Urothelium cell line (cell line): ENCODE measurements around the gene PRRT4.

Source experiments
- DNase-seq: peaks from one replicate; pipeline ENCODE4 v3.0.0; 2011; ENCODE audit warnings: low spot score, mixed read lengths
- FAIRE-seq: peaks from 2 replicates; lab custom pipeline; 2011; peaks lifted over from hg19 to GRCh38; lab: Jason Lieb, UNC

Gene PRRT4

DNA sequence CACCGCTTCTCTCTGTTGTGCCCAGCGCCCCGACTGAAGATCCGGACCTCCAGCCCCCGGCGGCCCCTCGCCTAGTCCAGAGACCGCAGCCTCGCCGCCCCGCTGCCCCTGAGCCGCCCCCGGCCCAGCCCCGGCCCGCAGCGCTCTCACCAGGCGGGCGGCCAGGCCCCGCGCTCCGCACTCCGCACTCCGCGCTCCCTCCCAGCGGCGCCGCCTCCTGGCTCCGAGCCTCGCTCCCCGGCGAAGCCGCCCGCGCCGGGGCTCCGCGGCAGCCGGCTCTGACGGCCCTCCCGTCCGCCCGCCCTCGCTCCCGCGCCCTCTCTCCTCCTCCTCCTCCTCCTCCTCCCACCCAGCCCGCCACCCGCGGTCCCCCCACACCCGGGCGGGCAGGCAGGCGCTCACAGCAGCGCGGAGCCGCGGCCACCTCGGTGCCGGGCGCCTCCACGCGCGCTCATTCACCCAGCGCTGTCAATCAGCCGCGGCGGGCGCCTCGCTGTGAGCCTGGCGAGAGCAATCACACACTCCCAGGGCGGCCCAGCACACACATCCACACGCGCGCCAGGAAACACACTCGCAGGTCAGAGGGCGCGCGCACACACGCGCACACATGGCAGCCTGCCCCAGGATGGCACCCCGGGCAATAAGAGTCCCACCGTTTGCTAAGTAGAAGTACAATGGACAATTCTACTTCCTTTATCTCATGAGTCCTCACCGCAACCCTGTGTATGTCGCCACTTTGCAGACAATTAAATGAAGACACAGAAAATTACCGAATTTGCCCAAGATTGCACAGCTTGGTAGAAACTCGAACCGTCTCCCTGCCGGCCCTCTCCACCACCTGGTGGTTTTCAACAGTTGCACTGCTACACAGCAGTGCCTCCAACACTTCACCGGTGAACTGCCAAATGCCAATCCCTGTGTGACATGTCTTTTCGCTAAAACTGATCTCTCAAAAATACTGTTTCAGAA is at the start of gene PRRT4:
TSS of gene PRRT4 (minus strand) at position 280 of the 969 bp plus-strand sequence.
- FAIRE-seq (peak; percentile 5), DNase-seq (peak; percentile 55)

DNA sequence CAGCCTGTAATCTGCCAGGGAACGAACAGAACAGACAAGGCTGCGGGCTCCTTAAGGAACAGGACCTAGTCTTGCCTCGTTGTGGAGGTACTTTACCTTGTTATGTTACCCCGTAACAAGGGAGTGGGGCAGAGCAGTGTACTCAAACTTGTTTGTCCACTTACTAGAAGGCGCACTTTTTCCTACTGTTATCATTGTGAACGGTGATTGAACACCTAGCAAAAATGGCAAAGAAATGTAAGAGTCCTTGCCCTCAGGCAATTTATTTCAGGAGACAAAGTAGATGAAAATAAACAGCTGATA is 48.9 kb upstream of the PRRT4 start:
- FAIRE-seq (no peak), DNase-seq (no peak)

DNA sequence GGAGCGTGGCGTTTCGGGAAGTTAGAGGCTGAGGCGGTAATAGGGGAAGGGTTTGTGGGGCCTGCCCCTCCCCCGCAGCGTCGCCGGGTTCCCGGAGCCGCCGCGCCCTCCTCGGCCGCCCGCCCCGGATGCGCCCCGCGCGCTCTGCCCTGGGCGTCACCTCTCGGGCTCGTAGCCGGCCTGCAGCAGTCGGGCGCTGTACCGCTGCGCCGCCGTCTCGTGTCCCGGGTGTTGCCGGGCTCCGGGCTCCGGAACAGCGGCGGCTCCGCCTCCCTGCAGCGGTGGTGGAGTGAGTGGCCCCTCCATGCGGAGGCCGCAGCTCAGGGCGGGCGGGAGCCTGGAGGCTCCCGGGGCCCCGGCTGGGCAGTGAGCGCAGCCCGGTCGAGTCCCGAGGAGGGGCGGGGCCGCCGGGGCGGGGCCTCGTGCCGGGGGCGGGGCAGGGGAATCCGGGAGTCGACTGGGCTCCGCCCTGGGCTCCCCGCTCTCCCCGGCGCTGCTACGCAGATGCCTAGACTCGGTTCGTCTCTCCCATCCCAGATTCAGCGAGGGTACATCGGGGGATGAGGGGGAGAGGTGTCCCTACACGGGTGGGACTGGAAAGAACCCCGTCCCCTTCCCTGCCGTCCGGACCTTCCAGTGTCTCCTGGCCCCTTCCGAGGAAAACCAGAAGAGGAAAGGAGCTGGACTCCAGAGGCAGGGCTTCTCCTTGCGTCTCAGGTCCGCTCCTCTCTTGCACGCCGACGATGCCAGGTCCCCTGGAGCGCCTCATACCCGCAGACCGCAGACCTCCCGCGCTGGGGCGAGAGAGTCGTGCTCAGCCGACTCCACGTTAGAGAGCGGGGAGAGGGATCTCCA is 48.3 kb upstream of the PRRT4 start, which contains the start of gene IMPDH1:
TSS of gene IMPDH1 (minus strand) at position 387 of the 855 bp plus-strand sequence. CDS start at position 306, 81 bp downstream.
- FAIRE-seq (no peak), DNase-seq (peak; percentile 94)

DNA sequence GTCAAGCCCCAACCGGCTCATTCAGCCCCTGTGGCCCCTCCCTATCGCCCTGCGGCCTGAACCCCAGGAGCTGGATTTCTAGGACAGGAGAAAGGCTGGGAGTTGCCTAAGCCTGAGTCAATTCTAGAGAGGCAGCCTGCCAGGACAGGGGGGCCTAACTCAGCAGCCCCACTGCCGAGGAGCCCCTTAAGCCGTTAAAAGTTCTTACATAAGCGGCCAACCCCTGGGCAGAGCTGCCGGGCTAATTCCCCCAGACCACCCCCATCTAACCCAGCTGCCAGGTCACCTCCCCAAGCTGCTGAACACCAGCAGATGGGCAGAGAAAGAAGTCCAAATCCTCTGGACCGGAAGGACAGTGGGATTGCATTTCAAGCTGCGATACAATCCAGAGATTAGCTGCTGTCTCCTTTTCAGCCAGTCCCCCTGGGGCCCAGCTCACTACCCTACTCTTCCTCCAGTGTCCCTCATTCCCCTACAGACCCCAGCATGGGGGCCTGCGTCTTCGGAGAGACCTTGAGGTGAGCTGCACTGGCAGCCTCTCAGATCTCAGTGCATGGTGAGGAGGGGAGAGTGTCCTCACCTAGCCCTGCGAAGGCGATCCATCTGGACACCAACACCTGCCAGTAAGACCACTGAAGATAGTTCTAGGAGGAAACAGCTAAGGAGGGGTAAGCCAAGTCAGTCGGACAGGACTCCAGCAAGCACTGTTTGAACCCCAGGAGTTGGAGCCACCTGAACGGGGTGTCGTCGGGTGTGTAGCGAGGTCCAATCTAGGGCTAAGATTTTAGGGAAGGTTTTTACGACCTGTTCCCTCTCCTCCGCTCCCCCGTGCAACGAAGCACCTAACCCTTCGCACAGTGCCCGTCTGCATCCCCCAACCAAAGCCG is 47.5 kb upstream of the PRRT4 start:
- DNase-seq (no peak), FAIRE-seq (no peak)

DNA sequence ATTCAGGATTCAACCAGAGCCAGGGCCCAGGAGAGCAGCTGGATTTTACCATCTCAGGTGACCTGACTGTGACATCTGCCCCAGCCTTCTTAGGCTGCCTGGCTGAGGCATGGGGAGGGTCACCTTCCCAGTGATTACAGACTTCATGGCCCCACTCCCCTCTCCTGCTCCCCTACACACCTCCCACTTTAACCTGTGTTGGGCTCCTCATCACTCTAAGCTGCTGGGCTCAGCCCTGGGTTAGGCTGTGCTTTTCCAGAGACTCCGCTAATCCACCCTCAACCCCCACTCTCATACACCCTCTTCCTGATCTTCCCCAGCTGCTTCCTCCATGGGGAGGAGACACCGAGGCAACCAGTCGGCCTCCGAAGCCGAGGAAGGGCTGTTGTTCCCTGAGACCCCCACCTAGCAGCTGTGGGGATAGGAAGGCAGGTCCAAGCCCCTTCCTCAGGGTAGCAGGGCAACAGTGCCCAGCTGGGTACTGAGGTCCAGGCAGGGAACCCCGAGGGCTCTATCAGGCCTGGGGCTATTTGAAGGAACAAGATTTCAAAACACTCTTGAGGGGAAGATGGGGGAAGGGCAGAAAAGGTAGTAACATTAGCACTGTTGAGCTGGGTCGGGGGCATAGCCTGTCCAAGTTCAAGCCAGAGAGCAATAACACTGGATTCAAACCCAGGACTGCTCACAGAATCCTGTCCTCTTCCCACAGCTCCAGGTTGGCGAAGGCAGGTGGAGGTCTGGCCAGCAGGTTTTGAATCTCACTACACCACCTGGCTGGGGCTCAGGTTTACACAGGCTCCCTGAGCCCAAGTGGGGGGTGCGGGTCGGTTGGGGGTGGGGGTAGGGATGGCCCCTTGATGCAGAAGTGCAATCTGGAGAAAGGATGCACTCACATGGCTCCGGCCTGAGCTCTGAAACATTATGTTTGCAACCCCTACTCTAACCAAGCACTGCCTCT is 46.5 kb upstream of the PRRT4 start:
- DNase-seq: no peak
- FAIRE-seq: no peak

DNA sequence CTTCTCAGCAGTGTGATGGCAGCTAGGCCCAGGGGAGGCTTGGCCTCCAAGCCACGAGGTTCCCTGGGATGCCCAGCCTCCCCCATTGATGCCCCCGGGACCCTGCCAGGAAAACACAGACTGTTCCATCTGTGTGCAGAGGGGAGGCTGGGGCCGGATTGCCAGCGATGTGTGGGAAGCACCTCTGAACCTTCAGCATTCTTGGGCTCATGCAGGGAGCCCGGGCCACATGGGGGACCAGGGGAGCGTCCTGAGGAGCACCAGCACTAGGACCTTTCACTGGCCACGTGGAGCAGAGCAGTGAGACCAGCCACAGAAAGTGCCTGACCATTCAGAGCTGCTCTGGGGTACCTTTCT is 45.7 kb upstream of the PRRT4 start:
- DNase-seq (no peak), FAIRE-seq (no peak)

DNA sequence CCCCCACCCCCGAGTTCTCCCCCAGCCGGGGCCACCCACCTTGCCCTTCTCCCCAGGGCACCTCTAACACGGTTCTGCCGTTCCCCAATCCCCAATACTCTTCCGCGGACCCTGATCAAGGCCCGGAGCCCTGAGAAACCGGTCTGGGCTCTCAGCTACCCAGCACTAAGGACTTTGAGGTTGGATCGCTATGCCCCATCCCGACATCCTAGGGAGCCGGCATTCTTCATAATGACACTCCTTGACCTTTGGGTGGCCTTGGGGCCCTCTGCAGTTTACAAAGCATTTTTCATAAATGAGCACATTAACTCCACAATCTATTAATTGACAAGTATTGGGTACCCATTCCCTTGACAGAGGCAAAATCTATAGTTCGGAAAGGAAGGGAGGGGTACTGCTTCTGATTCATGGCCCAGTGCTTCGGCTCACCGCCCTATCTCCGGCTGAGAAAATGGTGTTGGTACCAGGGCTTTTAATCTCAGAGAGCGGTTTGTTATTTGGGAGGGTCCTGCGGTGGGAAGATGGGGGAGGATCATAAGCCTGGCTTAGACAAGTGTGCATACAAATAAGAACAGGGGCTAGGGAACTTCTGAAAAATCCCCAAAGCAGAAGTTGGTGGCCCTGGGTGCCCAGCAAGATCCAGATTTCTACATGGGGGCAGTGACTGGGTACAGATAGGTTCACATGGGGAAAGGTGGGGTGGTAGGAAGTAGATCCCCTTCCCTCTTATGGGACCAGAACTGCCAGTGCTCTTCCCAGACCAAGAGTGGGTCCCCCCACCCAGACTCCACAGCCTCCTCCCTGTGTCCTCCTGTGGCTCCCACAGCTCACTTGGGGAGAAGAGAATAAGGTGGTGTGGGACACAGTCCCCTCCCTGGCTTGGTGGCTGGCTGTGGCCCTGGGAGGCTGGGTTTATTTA is 45.1 kb upstream of the PRRT4 start:
- FAIRE-seq: no peak
- DNase-seq: no peak

DNA sequence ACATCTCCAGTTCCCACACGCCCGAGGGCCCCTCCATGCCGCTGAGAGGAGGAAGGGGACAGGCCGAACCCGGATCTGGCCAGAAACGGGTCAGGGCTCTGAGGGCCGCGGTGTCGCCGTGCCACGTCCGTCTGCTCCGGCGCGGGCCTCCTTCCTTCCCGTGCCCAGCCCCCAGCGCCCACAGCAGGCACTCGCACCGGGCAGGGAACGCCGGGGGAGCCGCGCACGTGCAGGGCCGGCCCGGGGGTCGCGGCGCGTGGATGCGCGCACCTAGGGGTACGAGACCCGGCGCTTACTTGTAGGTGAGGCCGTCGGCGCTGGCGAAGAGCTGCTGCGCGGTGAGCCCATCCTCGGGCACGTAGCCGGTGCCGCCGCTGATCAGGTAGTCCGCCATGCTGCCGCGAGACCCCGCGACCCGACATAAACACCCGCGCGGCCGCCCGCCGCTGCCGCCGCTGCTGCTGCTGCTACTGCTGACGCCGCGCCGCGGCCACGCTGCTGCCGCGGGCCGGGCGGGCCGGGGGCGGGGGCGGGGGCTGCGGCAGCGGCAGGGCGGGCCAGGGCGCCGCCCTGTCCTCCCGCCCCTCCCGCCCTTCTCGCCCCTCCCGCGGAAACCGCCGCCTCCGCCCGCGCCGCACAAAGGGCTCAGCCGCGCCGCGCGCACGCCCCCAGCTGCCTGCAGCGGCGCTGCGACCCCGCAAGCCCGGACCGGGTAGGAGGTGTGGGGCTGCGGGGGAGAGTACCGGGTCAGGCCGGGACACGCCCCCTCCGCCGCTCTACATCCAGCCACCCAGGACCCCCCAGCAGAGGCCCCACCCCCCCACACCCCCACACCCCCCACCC is 44.2 kb upstream of the PRRT4 start:
- DNase-seq: peak; percentile 64
- no peak for FAIRE-seq

DNA sequence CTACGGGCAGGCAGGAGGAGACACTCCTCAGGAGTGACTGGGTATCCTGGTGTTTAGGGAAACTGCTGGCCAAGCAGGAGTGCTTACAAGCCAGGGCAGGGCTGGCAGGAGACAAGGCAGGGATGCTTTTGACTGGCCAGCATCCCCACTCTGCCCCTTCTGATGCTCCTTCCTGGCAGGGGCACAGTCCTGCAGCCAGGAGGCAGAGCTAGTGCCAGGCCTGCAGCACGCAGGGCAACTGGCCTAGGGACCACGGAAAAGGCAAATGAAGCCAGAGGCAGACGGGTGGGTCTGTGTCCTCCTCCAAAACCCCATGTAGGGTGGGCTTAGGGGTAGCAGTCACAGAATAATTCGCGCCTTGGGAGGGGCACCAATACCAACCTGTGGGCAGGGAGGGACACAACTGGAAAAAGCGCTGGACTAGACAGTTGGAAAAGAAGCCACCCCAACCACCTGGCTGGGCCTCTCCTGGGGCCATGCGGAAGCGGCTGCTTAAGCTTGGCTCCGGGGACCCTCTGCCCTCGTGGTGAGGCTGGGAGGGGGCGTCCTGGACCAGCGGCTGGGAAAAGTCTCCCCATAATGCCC is 43.5 kb upstream of the PRRT4 start:
- DNase-seq (peak; percentile 27), FAIRE-seq (no peak)

DNA sequence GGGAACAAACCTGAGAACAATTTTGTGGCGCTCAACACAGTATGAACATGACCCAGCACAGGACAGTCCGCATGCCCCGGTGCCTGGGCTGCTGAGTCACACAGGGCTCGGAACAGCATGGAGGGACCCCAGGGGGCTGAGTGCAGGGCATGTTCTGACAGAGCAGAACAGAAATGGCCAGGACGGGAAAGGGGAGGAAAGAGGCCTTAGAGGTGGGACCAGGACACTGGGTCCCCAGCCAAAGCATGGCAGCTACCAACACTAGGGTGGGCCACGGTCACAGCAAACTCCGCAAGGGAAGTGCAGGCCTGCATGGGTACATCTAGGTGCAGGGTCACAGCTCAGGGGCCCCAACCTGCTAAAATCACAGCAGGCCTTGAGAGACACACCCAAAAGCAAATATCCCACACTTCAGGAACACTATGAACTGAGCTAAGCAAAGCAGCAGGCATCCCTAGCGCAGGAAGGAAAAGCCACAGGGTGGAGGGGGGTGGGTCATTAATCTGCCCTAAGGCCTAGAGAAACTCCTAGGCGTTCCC is 42.7 kb upstream of the PRRT4 start:
- FAIRE-seq: no peak
- DNase-seq: no peak

DNA sequence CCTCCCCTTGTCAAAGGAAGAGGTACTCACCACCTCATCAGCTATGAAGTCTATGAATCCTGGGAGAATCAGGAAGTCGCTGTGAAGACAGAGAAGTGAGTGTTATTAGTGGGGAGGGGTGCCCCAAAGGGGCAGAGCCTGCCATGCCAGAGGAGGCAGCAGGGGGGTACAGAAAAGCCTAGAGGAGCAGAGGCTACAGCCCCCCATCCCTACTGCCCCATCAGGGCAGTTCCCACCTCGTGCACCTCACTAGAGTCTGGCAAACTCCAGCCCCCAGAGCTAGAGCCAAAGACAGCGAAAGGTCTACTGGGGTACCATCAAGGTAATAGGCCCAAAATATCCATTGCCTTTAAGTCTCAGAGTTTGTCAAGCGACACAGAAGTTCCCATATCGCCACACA is 42.2 kb upstream of the PRRT4 start:
- DNase-seq: no peak
- no peak for FAIRE-seq

DNA sequence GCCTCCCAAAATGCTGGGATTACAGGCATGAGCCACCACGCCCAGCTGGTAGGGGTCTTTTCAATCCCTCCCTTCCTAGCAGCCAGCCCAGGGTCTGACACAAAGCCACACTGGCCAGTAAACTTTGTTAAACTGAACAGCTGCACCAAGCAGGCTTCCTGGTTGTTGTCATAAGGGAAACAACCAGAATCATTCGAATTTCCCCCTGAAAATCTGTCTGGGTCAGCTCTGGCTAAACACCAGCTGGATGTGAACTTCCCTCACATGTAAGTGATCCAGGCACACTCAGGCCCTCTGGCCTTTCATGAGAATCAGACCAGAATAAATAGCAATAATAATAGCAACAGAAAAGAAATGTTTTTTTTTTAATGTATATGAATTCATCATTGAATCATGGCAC is 40.9 kb upstream of the PRRT4 start:
- no peak for FAIRE-seq
- no peak for DNase-seq

DNA sequence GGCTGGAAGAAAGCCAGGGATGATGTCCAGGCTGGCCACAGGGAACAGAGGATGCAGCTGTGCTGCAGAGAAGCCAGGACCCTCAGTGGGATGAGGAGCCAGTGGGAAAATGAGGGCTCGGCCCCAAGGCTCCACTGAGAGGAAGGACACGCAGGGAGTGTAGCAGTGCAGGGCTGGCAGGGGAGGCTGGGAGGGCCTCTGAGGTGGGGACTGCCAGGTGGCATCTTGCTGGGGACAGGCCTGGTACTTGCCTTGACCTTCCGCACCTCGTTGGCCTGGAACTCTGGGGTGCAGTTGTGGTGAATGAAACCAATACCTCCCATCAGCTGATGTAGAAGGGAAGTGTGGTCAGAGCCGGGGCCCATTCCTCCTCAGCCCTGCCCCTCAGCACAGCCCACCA is 39.1 kb upstream of the PRRT4 start:
- DNase-seq (no peak), FAIRE-seq (no peak)

DNA sequence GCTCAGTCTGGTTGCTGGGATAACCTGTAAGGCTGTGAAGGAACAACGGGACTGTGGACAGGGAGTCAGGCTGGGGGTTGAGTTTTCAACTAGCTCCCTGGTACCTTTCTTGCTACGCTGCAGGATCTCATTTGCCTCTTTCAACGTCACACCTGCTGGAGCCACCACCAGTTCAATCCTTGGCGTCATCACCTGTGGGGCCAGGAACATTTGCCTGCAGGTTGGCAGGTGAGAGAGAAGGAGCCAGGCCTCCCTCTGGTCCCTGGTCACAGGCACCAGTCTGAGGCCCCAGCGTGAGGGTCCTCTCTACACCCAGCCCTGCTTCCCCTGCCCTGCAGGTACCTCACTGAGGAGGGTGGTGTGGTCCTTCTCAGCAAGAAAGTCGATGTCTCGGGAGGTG is 38.5 kb upstream of the PRRT4 start:
- DNase-seq (no peak), FAIRE-seq (no peak)

DNA sequence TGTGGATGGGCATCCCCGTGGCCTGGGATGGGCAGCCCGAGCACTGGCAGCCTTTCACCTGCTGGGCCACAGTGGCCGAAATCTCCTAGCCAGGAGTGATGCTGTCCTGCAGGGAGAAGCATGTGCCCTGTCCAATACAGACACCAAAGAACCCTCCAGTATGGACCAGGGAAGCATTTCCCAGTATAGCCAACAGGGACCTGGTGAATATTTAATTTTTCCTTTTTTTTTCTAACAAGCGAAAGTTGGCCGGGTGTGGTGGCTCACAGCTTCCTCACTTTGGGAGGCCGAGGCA is 37.3 kb upstream of the PRRT4 start:
- FAIRE-seq: no peak
- no peak for DNase-seq

DNA sequence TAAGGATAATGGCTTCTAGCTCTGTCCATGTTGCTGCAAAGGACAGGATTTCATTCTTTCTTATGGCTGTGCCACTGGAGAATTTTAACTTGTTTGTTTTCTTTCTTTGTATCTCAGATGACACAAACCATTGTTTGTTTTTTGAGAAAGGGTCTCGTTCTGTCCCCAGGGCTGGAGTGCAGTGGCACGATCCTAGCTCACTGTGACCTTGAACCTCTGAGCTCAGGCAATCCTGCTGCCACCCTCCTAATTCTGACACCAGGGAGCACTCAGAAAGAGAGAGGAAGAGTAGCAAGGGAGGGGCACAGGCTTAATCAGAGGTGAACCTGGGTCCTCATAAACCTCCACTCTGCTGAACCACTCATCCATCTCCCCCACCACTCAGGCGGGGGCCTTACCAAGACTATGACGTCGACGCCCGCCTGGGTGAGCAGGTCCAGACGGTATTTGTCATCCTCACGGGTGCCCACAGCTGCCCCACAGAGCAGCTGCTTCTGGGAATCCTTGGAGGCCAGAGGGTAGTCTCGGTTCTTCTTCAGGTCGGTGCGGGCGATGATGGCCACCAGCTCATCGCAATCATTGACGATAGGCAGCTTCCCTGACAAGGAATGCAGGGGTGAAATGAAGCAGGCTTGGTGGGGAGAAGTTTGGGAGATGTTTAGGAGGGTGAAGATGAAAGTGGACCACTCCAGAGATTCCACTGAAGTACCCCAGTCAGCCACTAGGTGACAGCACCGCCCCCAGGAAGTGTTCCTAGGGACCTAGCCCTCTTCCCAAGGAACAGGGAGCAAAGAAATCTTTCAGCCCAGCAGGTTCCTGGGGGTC is 36.7 kb upstream of the PRRT4 start:
- peak; percentile 56 for DNase-seq
- FAIRE-seq: no peak

DNA sequence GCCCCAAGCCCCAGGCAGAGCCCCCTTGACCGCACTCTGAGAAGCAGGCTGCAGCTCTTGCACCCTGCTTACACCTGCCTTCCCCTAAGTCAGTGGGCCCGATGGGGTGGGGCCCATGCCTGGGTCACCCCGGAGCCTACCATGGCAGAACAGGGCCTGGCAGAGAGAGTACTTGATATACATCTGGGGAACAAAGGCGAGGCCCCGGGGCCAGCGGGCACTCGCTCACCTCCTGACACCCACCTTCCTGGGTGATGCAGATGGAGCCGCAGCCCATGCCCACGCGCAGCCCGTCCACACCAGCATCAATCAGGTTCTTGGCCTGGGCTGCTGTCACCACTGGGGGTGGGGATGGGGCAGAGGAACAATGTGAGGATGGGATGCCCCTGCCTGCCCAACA is 34.9 kb upstream of the PRRT4 start:
- FAIRE-seq (no peak), DNase-seq (no peak)
